NCI-H2029 (cell line): ENCODE data around the gene MASP1.

Experiments
- DNase-seq: peaks from one replicate; lab custom pipeline; 2025; lab: John Stamatoyannopoulos, UW

MASP1 gene

GRCh38 chr3:187291512-187292132, at the start of gene MASP1:
Gene MASP1, minus strand, starts transcription at chr3:187291737. Its CDS starts 105 bp downstream, at chr3:187291632.
- DNase-seq = no peak

- no peak for DNase-seq
Observed at GRCh38 chr3:187340578-187340977, 49.0 kb upstream of the MASP1 start.

- no peak for DNase-seq
Observed at GRCh38 chr3:187336322-187336721, 44.8 kb upstream of the MASP1 start.

- no peak for DNase-seq
Observed at GRCh38 chr3:187334904-187335303, 43.4 kb upstream of the MASP1 start.

- no peak for DNase-seq
Observed at GRCh38 chr3:187328691-187329090, 37.2 kb upstream of the MASP1 start.

GRCh38 chr3:187327845-187328244, 36.3 kb upstream of the MASP1 start:
- no peak for DNase-seq

- no peak for DNase-seq
Observed at GRCh38 chr3:187325632-187326031, 34.1 kb upstream of the MASP1 start.

GRCh38 chr3:187323091-187323490, 31.6 kb upstream of the MASP1 start:
- no peak for DNase-seq

- DNase-seq = no peak
Observed at GRCh38 chr3:187322291-187322690, 30.8 kb upstream of the MASP1 start.

- no peak for DNase-seq
Observed at GRCh38 chr3:187321766-187322165, 30.2 kb upstream of the MASP1 start.

- DNase-seq = no peak
Observed at GRCh38 chr3:187319699-187320302, 28.3 kb upstream of the MASP1 start.

- DNase-seq = peak; percentile 14
Observed at GRCh38 chr3:187318819-187319616, 27.5 kb upstream of the MASP1 start.

GRCh38 chr3:187315872-187316271, 24.3 kb upstream of the MASP1 start:
- DNase-seq = no peak

GRCh38 chr3:187314176-187314575, 22.6 kb upstream of the MASP1 start:
- DNase-seq = no peak

GRCh38 chr3:187310954-187311470, 19.5 kb upstream of the MASP1 start:
- no peak for DNase-seq

GRCh38 chr3:187310226-187310625, 18.7 kb upstream of the MASP1 start:
- no peak for DNase-seq

- no peak for DNase-seq
Observed at GRCh38 chr3:187305881-187306280, 14.3 kb upstream of the MASP1 start.

- DNase-seq = no peak
Observed at GRCh38 chr3:187299611-187300010, 8.1 kb upstream of the MASP1 start.

GRCh38 chr3:187296911-187297310, 5.4 kb upstream of the MASP1 start:
- no peak for DNase-seq

GRCh38 chr3:187296058-187296457, 4.5 kb upstream of the MASP1 start:
- no peak for DNase-seq

GRCh38 chr3:187295316-187296034, 3.9 kb upstream of the MASP1 start:
- DNase-seq = no peak
